NAMALWA (cell line): Measurements from ENCODE around the gene LATS2.
"Not testable (repeated sequence)": the region's sequence is repeated elsewhere in the genome, so short reads cannot be mapped to it uniquely, and the experiment has no call there.

ENCODE experiments used
- DNase-seq: peaks from one replicate; pipeline ENCODE4 v3.0.0-alpha.2; 2015; ENCODE audit warnings: low spot score

The LATS2 gene

DNA sequence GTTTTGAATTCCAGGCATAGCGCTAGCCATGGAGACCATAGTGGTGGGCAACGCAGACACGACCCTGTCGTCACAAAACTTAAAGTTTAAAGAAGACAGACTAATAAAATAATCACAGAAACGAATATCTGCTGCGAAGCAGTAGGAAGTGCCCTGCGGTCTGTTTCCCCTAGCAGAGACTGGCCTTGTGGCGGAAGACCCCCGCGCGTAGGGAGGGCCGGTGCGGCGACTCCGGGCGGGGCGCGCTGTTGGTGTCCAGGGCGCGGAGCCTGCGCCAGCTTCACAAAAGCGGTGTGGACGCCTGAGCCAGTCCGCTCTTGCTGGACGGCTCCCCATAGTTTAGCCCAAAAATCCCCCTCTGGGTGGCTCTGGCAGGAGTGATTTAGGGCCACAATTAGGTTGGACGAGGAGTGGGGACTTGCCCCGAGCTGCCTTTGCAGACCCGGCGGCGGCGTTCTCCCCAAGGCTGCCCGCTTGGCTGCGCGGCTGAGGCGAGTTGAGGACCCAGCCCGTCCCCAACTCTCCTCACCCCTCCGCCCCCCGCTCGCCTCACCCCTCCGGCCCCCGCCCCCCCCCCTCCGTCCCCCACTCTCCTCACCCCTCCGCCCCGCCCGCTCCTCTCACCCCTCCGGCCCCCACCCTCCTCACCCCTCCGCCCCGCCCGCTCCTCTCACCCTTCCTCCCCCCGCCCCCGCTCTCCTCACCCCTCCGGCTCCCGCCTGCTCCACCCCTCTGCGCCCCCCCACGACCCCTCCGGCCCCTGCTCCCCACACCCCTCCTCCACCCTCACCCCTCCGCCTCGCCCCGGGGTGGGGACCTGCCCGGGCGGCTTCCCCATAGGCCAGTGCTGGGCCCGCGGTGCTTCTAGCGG, 14.2 kb upstream of the LATS2 start:
- no peak for DNase-seq

DNA sequence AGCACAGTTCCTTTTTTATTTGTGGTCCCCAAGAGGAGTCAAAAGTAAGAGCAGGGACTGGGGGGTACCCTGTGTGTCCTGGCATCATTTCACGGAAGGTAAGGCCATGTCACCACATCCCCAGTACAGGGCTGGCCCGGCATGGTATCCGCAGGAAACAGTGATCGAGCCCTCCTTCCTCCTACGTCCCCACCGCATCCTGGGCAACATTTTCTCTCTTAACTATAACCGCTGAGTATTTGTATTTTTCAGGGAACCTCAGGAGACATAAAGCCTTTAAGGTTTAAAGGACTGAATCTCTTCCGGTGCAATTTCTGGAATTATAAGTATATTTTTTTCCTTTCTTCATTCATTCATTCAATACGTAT, 13.6 kb upstream of the LATS2 start:
- DNase-seq: no peak

DNA sequence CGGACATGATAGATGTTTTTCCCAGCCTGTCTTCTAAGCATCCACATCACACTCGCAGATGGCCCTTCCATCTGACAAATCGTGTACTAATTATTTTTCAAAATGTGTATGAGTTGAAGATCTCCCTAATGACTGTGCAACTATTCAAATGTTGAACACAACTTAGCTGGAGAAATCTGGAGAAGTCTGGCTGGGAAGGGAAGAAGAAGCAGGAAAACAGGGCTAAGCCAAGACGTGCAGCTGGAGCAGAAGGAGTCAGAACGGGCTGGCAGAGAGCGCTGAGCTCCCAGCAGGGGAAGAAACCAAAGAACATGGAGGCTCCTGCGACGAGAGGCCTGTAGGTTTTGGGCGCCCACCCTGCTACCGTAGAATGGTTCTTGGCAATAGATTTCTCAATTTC, 13.2 kb upstream of the LATS2 start:
- DNase-seq: no peak

DNA sequence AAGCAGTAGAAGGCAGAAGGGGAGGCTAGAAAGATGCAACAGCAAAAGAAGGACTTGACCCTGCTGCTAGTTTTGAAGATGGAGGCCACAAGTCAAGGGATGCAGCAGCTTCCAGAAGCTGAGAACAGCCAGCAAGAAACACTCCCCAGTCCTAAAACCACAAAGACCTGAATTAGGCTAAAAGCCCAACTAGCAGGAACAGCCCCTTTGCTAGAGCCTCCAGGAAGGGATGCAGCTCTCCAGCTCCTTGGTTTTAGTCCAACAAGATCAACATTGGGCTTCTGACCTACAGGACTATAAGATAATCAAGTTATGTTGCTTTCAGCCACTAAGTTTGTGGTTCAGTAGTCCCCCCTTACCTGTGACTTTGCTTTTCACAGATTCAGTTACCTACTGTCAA, 10.5 kb upstream of the LATS2 start:
- DNase-seq: no peak

DNA sequence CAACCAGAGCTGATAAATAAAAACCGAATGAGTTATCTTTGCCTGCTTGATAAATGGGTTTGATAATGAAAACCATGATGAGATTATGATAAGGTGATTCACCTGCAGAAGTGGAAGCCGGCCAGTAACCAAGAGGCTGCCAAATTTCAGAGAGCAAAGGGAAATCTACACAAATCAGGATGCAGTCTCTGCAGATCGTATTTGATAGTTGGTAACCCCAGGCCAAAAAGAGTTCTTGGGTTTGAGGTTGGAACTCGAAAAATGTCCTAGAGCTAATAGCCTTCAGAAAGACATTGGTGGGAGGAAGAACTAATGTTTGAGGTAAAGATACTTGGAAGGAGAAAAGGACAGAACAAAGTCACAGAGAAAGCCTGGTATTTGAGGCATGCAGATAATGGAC, 9.6 kb upstream of the LATS2 start:
- DNase-seq: no peak

DNA sequence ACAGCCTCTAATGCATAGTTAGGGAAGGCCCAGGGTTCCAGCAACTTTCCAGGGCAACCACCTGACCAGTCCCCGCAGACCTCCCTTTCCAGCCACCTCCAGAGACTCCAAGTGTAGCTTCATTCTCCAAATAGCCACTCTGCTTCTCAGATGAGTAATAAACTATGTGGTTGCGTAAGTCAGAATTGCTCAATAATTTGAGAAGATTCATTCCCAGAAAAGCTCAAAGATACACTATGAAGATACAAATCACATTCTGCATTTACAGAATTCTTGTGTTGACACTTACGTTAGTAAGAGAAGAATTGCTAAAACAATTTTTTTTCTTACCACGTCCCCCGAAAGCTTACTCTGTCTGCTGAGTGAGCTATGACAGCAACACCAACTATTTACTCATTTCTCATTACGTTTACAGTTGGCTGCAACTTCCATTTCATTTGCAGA, 8.2 kb upstream of the LATS2 start:
- no peak for DNase-seq

DNA sequence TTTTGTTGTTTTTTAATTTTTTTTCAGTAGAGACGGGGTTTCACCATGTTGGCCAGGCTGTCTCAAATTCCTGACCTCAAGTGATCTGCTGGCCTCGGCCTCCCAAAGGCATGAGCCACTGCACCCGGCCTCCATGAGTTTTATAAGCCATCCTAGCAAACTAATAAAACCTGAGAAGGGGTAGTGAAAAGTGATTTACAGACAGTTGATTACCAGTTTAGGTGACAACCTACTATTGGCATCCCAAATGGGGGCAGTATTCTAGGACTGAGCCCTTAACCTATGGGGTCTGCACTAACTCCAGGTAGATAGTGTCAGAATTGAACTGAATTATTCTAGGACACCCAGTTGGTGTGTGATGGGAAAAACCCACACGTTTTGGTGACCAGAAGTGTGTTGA, 6.5 kb upstream of the LATS2 start:
- no peak for DNase-seq

DNA sequence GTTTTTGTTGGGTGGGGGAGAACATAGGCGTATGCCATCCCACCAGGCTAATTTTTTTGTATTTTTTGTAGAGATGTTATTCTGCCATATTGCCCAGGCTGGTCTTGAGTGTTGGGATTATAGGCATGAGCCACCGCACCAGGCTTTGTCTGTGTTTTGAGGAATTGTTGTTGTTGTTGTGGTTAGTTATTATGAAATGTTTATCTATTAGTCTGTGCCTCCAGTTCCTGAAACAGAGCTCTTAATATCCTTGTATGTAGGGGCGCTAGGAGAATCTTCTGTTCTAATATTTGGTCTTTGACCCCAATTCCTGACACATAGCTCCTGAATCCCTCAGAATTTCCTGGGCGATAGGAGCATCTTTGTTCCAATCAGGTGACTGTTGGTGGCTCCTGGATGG, 5.6 kb upstream of the LATS2 start:
- no peak for DNase-seq

DNA sequence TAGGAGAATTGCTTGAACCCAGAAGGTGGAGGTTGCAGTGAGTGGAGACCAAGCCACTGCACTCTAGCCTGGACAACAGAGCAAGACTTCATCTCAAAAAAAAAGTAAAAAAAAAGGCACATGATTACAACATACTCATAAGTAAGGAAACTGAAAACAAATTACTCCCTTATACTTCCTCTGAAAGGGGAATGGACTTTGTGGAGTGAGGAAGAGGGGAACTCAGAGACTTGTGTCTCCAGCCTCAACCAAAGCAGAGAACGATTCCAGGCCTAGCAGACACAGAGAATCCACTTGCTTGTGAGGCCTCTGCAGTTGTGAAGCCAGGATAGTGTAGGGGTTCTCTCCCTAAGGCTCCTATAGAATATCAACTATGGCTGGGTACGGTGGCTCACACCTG, 4.3 kb upstream of the LATS2 start:
- DNase-seq: no peak

DNA sequence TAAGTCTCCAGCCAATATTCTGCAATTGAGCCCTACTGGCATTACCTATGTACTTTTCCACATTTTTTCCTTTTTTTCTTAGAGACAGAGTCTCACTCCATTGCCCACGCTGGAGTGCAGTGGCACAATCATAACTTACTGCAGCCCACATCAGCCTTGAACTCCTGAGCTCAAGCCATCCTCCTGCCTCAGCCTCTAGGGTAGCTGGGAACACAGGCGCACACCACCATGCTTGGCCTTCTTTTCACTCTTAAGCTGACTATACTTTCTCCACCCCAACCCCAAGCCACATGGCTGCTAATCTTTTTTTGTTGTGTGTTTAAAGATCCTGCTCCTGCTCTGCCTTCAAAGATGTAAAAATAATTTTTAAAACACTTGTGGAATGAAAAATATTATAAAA, 1.6 kb upstream of the LATS2 start:
- DNase-seq: no peak

DNA sequence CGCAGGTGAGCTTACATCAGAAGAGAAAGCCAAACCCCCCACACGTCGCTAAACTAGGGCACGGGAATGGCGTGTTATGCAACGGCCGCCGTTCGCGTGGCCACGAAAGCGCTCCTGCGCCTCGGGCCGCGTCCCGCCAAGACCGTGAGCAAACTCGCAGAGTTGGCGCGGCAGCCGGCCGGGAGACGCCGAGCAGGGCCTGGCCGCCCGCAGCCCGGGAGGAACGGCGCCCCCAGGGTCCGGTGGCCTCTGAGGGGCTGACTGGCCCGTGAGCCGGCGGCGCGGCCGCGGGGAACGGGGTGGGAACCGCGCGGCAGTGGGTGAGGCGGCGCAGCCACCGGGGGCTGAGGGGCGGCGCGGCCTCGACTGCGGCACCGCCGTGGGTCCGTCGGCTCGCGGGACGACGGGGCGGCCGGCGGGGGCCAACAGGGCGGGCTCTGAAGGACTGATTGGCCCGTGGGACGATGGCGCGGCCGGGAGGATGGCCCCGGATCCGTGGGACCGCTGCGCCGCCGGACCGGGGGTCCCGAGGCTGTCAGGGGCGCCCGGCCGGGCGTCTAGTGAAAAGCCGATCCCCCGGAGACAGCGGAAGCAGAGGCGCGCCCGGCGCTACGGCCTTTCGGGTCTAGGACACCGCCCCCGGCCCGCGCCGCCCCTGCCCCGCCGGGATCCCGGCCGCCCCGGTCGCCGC, 903 bp downstream of the LATS2 start:
- DNase-seq: no peak

DNA sequence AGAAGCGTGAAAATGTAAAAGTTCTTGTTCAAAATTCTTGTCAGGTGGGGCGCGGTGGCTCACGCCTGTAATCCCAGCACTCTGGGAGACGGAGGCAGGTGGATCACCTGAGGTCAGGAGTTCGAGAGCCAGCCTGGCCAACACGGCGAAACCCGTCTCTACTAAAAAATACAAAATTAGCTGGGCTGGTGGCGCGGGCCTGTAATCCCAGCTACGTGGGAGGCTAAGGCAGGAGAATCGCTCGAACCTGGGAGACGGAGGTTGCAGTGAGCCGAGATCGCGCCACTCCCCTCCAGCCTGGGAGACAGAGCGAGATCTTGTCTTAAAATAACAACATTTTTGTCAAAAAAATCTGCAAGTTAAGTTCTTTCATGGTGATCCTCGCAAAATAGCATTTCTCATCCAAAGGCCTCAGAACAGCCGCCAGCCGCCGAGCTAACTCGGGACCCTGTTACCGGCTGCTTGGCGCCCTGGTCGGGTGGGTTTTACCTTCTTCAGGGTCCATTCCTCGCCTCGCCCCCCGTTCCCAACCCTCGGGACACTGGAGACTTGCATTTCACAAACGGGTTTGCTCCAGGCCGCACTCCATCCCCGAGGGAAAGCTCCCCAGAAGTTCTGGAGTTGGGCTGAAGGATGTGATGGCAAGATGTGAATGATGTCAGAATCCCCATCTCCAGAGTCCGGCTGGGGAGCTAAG, 1.6 kb downstream of the LATS2 start:
- DNase-seq: no peak

DNA sequence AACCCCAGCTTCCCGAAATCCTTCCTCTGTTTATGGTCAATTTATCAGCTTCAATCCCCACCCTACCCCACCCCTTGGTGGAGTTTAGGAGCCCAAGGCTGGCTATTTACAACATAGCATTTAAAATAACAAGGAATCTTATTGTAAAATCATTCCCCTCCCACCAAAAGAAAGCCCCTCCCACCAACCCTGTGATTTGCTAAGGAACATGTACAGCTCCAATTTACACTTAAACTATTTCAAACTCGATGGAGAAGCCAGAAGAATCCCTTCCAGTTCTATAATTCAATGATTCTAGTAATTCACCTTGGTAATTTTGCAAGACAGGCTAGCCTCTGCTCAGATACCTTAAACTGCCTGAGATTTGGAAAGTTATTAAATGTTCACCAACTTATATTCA, 3.0 kb downstream of the LATS2 start:
- no peak for DNase-seq

DNA sequence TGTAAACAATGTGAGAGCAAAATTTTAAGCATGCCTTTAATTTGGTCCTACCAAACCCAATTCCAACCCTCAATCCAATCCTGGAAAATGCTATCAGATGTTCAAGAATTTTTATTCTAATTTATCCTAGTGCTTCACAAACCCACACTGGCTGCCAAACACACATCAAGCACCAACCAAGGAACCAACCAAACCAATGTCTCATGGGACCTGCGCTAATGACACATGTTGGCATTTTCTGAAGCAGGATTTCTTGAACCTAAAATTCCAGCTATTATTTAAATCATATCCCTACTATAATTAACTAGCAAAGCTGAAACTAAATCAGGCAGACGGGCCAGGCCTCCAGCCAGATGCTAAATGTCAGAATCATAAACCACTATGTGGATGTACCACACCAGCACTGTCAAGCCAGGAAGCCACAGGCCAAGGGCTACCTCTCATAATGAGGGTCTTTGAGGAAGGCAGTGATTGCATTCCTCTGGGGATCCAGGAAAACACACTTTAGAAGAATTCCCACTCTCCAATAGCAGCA, 5.8 kb downstream of the LATS2 start:
- no peak for DNase-seq

DNA sequence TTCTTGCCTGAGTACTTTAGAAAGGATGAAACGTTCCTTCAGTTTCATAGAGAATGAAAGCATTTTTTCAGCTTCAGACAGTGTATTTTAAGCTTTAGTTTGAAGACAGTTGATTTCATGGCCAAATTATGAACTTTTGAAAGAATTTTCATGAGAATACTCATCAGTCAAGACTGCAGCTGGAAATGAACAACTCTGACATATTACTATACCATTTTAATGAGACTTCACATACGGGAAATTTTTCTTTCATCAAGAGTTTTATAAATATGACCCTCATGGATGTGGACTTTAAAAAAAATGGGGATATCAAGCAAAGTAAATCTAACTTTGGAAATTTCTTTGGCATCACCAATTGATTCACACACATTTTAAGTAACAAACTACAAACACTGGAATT, 6.4 kb downstream of the LATS2 start:
- DNase-seq: no peak

DNA sequence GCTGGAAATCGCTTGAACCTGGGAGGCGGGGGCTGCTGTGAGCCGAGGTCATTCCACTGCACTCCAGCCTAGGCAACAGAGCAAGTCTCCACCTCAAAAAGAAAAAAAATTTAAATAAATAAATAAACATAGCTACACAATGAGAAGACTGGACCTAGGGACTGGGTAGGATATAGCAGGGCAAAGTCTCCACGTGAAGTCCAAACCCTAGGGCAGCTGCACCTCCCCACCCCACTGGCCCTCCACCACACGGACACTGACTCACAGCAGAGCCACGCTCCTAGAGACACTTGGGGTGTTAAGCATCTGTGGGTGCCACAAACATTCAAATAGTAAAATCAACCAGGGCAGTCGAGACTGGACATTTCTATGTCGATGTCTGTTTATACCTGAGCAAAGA, 7.1 kb downstream of the LATS2 start:
- no peak for DNase-seq

DNA sequence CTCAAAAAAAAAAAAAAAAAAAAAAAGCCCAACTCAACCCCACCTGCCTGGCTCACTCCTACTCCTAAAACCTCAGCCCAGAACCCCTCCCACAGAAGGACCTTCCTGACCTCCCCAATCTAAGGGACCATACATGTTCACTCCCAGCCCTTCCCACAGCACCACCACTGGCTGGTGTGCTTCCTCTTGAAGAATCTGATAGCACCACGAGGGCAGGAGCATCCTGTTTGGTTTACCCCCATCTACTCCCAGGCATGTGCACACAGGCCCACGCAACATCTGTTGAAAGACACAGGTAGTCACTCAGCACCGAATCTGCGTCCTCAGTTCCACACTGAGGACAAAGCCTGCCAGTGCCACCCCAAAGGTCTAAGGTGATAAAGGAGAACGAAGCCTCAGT, 8.2 kb downstream of the LATS2 start:
- no peak for DNase-seq

DNA sequence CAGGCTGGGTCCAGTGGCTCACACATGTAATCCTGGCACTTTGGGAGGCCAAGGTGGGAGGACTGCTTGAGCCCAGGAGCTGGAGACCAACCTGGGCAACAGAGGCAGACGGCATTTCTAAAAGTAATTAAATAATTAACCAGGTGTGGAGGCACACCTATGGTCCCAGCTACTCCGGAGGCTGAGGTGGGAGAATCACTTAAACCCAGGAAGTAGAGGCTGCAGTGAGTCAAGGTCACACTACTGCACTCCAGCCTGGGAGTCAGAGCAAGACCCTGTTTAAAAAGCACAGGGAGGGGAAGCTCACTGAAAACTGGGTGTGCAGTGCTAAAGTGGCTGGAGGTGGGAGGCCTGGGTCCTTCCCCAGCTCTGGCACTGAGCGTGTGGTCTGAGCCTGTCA, 9.7 kb downstream of the LATS2 start:
- no peak for DNase-seq

DNA sequence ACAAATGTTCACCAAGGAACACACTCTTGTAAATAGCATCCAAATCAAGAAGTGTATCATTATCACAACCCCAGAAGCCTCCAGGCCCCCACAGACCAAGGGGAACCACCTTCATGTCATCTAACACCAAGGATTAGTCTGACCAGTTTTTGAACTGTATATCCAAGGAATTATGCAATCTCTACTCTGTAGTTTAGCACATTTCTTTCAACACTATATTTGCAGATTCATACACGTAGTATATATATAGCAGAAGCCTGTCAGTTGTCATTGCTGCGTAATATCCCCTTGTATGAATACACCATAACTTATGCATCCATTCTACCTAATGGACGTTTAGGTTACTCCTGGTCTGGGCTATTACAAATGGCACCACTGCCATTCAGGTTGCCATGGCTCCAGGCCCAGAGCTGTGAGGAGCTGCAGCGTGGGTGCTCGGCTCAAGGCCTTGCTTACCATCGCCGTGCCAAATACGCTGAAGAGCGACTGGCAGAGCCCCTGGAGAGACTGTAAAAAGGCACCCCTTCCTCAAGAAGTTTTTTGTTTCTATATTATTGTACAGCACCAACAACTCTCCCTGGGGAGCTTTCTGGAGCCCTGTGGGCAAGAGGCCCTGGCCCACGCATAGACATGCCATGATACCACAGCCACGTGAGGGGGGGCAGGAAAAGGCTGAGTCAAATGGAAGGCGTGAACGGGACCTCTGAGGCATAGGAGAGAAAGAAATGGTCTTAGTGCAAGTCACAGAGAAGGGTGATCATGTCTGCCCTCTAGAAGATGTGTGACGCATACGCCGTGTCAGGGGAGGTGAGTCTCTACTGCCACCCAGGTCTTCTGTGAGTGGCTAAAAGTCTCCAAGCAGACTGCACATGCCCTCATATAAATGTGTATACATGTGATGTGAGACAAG, 10.8 kb downstream of the LATS2 start:
- DNase-seq: no peak

DNA sequence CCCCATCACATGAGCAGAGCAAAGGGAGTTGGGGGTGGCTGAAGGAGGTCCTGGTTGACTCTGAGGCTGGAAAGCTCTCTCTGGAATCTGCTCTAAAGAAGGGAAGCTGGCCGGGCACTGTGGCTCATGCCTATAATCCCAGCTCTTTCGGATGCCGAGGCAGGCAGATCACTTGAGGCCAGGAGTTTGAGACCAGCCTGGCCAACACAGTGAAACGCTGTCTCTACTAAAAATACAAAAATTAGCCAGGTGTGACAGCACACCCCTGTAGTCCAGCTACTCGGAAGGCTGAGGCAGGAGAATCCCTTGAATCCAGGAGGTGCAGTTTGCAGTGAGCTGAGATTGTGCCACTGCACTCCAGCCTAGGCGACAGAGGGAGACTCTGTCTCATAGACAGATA, 11.7 kb downstream of the LATS2 start:
- not testable (repeated sequence) for DNase-seq

DNA sequence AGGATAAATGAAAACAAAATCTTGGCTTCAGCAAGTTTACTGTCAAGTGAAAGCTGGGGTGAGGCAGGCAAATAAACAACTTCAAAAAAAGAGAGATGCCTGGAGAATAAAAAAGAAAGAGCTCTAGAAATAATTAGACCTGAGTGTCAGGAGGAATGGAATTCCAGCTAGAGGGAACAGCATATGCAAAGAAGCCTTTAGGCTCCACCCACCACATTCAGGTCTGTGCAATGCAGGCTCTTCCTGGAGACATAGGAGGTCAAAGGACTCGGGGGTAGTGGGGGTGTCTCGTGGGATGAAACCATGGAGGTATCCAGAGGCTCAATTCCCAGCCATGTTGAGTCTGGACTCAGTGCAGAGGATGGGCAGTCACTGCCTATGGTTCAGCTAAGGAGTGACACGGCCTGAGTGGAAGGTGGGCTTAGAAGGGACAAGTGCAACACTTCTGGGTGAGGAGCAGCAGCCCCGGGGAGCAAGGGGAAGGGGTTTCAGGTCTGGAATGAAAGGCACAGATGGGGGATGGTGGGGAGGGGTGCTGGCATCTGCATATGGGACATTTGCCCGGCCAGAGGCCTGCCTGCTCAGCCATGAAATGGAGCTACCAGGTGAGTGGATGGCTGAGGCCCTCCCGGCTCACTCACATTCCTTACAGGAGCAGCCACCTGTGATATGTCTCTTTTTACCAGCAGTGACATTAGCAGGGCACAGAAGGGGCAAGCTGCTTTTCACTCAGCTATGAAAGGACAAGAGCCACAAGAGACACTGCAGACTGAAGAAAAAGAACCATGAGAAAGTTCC, 12.3 kb downstream of the LATS2 start:
- DNase-seq: no peak
